IPS-NIHi7 (cell line): ENCODE measurements around the gene ADAD2.

Experiments used
- DNase-seq: peaks from one replicate; pipeline ENCODE4 v3.0.0; 2012; ENCODE audit warnings: mixed read lengths; ENCODE audit errors: extremely low spot score

The ADAD2 gene

DNA sequence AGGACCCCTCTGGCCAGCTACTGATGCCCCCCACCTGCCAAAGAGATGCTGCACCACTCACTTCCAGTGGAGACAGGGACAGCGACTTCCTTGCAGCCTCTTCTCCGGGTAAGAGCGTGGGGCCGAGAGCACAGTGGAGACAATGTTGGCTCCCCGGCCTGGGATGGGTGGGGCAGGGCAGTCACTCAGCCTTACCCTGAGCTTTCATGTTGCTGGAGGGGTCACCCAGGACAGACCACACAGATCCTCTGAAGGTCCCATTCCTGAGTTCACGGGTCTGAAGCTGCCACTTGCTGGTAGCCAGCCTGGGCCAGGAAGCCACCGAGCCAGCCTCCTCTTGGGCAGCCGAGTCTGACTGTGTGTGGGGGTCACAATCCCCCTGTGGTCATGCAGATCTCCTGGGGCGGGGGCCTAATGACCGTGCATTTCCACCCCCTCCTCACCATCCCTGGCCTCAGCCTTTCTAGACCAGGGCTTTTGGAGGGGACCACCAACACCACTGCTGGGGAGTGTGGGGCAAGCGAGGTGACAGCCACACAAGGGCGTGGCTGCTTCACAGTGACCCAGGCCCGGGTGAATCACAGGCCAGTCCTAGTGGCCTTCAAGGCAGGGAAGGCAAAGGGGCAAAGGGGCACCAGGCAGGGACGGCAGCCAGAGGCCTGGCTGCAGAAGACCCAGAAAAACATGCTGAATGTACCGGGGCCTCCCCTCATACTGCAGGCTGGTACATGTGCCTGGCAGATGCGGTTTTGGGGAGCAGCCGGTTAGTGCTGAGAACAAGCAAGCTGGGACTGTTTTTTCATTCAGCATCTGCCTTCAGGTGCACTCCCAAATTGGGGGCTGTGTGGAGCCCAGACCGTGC lies 14.5 kb upstream of the ADAD2 start:
- no peak for DNase-seq

- no peak for DNase-seq
Measured at GRCh38 chr16:84177741-84178073, 13.2 kb upstream of the ADAD2 start.

DNA sequence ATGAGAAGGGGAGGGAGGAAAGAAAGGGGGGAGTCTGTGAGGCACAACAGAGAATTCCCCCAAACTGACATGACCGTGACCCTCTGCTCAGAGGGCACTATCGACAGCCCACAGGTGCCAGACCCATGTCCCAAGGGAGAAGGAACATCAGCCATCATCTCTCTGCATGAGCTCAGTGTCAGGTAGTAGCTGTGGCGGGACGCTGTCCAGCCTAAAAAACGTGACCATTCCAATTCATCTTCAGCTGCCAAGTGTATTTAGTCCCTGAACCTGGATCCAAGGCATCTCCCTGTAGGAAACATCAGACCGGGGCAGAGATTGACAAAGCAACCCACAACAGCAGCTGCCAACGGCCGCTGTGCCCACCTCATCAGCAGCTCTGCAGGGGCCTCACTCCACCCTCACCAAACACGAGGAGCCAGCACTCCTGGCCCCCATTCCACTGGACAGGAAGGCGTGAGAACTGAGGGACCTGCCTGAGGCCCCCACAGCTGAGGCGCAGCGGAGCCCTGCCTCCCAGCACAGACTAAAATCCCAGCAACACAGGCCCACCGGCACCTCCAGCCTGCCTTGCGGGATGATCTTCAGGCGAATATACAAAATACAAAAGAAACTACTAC lies 12.7 kb upstream of the ADAD2 start:
- DNase-seq = no peak

DNA sequence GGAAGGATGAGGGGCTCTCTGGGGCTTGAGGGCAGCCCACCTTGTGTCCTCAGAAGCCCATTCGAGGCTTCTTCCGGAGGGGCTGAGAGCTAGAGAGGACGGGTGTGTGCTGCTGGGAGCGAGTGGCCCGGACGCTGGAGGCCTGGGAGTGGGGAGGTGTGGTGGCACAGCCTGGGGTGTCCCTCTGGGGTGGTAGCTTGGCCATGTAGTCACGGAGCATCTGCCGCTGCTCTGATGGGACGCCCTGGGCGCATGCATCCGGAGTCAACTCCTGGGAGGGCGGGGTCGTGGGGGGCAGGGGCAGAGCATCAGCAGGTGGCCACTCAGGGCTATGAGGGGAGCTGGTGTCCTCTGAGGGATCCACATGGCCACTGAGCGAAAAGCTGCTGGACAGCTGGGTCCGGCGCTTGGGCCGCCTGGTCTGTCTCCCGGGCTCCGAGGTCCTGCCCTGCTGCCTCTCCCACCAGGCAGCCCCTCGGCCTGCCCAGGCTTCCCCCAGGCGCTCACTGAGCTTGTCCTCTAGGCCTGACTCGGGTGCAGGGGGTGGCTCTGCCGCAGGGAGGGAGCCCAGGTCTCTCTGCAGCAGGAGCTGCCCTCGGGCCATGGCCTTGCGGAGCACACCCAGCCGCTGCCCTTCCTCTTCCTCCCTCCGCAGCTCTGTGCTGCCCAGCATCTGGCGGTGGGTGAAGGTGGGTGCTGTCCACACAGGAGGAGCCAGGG lies 11.9 kb upstream of the ADAD2 start:
- no peak for DNase-seq

DNA sequence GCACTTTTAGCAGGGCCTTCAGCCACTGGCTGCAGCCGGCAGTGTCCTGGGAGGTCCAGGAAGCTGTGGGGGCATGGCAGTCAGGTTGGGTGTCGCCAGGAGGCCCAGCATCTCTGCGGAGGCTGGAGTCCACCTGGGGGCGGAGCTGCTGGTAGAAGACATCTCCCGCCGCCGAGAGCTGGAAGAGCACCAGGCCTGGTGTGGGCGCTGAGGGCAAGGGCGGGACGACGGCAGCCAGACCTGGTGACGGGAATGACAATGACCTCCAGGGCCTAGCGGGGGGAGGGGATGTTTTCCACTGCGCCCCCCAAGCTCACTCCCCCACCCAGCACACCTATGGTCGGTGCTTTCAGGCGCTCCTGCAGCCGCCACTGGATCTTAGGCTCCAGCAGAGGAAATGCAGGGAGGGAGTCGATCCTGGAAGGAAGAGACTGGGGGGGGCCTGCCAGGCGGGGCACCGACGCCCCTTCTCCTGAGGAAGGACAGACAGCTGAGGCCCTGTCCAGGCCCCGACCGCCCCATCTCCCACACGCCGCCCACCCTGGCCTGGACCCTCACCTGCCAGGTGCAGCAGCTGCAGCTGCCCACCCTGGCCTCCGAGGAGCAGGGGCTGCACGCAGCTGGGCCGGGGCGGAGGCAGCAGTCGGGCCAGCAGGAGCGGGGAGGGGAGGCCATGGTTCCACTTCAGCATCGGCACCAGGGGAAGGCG lies 11.2 kb upstream of the ADAD2 start:
- no peak for DNase-seq

DNA sequence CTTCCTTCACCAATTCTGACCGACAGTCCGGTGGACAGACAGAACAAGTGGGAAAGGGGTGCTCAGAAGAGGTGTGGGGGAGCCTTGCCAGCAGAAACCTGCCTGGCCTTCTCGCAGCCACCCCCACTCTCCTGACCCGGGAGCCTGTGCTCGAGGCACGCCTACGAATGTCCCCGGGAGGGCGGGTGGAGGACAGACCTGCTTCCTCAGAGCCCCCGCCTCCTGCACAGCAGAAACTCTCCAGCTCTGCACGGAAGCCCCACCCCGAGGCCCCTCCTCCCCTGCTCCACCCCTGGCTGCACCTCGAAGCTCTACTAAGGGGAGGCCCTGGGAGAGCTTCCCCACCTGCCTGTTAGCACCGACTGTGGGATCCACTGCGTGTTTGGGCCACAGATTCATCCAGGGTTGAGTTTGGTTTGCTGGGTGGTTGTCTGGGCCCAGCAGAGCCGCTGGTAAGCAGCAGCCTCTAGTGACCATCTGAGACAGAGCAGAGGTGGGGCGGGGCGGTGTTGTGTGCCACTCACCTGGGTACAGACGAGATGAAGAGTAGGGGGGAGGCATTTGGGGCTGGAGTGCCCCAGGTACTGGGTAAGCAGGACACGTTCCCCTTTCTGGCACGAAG lies 10.3 kb upstream of the ADAD2 start:
- no peak for DNase-seq

DNA sequence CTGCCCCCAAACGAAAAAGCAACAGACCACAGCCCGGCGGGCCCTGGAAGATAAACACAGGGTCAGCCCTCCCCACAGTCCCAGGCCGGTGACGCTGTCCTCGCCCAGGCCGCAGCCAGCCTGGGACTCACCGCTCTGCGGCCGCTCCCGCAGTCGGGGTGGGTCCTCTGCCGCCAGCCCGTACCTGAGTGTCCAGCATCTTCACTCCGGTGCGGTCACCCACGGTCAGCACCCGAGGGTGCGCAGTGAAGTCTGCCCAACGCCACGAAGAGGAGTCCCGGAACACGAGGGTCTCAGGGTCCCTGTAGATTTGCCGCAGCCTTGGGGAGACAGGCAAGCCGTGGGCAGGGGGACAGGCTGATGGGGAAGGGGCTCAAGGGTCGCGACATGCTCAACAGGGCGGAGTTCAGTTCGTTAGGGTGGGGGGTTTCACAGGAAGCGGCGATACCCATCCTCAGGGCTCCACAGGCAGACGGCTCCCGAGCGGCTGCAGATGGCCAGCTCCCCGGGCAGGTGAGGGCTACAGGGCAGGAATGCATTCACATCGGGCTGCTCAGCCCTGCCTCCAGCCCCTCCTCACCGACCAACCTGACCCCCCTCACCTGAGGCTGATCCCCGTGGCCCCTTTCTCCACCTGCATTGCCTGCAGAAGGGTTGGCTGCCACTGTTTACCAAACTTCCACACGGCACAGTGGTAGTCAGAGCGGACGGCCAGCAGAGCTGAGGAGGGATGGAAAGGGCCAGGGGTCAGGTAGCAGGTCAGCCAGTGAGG lies 9.6 kb upstream of the ADAD2 start:
- no peak for DNase-seq

- no peak for DNase-seq
Measured at GRCh38 chr16:84182104-84182503, 8.9 kb upstream of the ADAD2 start.

- no peak for DNase-seq
Measured at GRCh38 chr16:84182680-84183571, 8.0 kb upstream of the ADAD2 start.

- no peak for DNase-seq
Measured at GRCh38 chr16:84183572-84183875, 7.4 kb upstream of the ADAD2 start.

DNA sequence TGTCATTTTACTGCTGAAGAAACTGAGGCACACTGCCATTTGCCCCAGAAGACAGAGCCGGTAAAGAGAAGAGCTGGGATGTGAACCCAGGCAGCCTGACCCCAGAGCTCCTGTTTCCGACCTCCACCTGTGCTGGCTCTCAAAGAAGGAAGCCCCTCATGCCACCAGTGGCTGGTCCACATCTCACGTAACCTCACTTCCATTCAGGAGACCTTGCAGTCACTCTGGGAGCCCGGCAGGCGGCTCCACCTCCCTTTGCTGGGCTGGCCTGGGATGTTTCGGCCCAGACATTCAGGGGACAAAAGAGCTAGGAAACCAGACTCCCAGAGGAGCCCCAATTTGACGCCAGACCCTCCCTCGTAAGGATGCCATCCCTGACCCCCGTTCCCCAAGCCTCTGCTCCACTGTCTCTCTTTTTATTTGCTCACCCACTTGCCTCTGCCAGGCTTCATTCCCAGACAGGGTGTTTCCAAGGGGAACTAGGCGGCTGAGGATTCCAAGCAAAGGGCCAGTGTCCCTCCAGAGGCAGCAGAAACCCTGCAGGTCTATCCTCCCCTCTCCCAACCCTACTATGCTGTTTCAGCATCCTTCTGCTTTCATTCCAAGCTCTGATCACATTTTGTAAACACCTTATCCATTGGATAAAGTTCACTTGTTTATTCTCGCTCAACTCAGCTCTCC lies 6.9 kb upstream of the ADAD2 start:
- no peak for DNase-seq

DNA sequence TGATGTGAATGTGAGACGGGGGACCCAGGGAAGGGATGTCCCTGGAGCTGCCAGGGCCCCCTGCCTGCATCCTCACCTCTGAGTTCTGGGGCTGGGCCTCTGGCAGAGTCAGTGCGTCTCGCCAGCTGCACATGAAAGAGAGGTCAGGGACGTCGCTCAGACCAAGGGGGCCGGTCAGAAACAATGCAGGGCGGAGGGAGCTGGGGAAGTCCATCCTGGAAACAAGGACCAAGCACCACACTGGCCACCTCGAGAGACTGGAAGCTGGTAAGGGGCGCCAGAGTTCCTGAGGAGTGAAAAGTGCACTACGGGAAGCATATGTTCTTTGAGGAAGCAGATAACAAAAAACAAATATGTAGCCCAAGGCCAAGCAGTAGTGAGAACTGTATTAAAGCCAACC lies 6.2 kb upstream of the ADAD2 start:
- no peak for DNase-seq

GRCh38 chr16:84186685-84187437 lies 4.1 kb upstream of the ADAD2 start, which contains the start of gene TAF1C:
Gene TAF1C (minus strand): TSS chr16:84187057. CDS start chr16:84184988, 2,069 bp downstream.
- peak; percentile 97 for DNase-seq

DNA sequence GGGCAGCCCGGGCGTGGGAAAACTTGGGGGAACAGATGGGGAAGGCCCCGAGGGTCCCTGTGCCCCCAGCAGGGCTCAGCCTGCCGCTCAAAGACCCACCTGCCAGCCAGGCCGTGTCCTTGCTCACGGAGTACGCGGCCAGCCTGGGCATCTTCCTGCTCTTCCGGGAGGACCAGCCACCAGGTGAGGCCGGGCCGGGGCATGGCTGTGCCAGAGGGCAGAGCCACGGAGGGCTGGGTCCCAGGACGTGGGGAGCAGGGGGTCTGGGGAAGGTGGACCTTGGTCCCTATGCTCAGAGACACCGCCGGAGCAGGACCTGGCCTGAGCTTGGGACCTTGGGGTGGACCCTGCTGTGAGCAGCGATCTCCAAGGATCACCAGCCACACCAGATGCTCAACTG lies 509 bp downstream of the ADAD2 start:
- DNase-seq = no peak

- DNase-seq = no peak
Measured at GRCh38 chr16:84193480-84193879, 2.5 kb downstream of the ADAD2 start.

- DNase-seq = no peak
Measured at GRCh38 chr16:84194018-84194417, 3.1 kb downstream of the ADAD2 start.

DNA sequence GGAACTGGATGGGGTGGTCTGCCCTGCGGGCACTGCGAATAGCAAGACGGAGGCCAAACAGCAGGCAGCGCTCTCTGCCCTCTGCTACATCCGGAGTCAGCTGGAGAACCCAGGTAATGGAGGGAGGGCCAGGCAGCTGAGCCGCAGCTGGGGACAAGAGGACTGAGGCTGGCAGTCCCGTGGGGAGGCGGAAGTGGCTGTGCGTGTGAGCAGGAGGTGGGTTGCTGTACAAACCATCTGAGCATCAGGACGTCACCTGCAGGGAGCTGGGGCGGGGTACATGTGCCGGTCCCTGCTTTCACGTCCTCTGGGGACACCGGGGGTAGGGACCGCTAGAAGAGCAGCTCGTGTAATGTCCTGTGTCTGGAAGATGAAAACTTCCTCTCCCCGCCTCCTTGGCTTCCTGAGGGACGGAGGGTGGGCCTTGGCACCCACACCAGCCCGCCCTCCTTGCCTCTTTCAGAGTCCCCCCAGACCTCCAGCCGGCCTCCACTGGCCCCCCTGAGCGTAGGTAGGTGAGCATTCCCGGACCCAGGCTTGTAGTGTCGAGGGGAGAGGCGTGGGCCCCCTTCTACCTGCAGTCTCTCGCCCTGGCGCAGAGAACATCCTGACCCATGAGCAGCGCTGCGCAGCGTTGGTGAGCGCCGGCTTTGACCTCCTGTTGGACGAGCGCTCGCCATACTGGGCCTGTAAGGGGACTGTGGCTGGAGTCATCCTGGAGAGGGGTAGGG lies 3.7 kb downstream of the ADAD2 start:
- no peak for DNase-seq
